Smooth muscle cell (in vitro differentiated cells): ENCODE data around the gene HIVEP2. TPM values are rescaled to one million over a fixed set of nuclear protein-coding genes. Genes with fewer than 3 reads are reported as not detected.

Experiments
- DNase-seq: peaks from one replicate; lab custom pipeline; 2025; ENCODE audit not compliant: unreplicated experiment; lab: John Stamatoyannopoulos, UW
- H2AFZ ChIP-seq: fragments of 200-600 bp; sonication (generic); 2 replicates; pipeline ENCODE4 v1.6.0; 2016; ENCODE audit warnings: antibody characterized with exemption, low read depth, mild to moderate bottlenecking
- H3F3A ChIP-seq: fragments of 200-600 bp; sonication (generic); 2 replicates; pipeline ENCODE4 v1.6.0; 2017; ENCODE audit warnings: antibody characterized with exemption, low read depth
- H3K27ac ChIP-seq: fragments of 200-600 bp; sonication (generic); 2 replicates; pipeline ENCODE4 v1.5.1; 2016; ENCODE audit warnings: low read depth, mild to moderate bottlenecking
- H3K27me3 ChIP-seq: fragments of 200-600 bp; sonication (generic); 2 replicates; pipeline ENCODE4 v1.6.1; 2016; ENCODE audit warnings: low read depth, mild to moderate bottlenecking
- H3K36me3 ChIP-seq: fragments of 200-600 bp; sonication (generic); 2 replicates; pipeline ENCODE4 v1.5.1; 2016; ENCODE audit warnings: low read depth
- H3K4me1 ChIP-seq: fragments of 200-600 bp; sonication (generic); 2 replicates; pipeline ENCODE4 v1.5.1; 2016; ENCODE audit warnings: low read depth
- H3K4me2 ChIP-seq: fragments of 200-600 bp; sonication (generic); 2 replicates; pipeline ENCODE4 v1.6.0; 2016; ENCODE audit warnings: mild to moderate bottlenecking
- H3K4me3 ChIP-seq: fragments of 200-600 bp; sonication (generic); 2 replicates; pipeline ENCODE4 v1.5.1; 2016; ENCODE audit warnings: mild to moderate bottlenecking
- H3K79me2 ChIP-seq: fragments of 200-600 bp; sonication (generic); 2 replicates; pipeline ENCODE4 v1.6.0; 2016; ENCODE audit warnings: low read depth, mild to moderate bottlenecking
- H3K9ac ChIP-seq: fragments of 200-600 bp; sonication (generic); 2 replicates; pipeline ENCODE4 v1.6.0; 2016; ENCODE audit warnings: low read depth
- H3K9me3 ChIP-seq: fragments of 200-600 bp; sonication (generic); replicated peaks from 2 replicates; pipeline ENCODE4 v1.5.1; 2016; ENCODE audit warnings: low read depth
- H4K20me1 ChIP-seq: fragments of 200-600 bp; sonication (generic); 2 replicates; pipeline ENCODE4 v1.6.0; 2016; ENCODE audit warnings: low read depth
- WGBS: methylation state at CpG from one replicate; pipeline ENCODE4 v1.1.7; 2016; ENCODE audit warnings: low lambda C conversion rate; 5-methylcytosine and 5-hydroxymethylcytosine counted together
- polyA plus RNA-seq: library from polyadenylated mRNA; unstranded; fragments of >200 nt; fragmentation: Nextera tagmentation; extraction: Ambion mirVana; gene quantifications from 2 replicates; pipeline ENCODE4 v1.2.1, GENCODE V29; 2016
- total RNA-seq: library from RNA; depleted of rRNA; stranded (reverse); fragments of >200 nt; gene quantifications from 2 replicates; pipeline ENCODE4 v1.2.3, GENCODE V29; 2014
- TF ChIP-seq, protein P1 (sequence below): fragments of 200-600 bp; sonication (generic); IDR thresholded peaks from 2 replicates; pipeline ENCODE4 v1.5.1; 2017; ENCODE audit warnings: borderline replicate concordance, mild to moderate bottlenecking, antibody characterized with exemption; ENCODE audit not compliant: insufficient read depth, poor library complexity, severe bottlenecking

The HIVEP2 gene
- total and polyA plus RNA-seq, 2 experiments from 2014 or later: 3.2 to 12.5 TPM

DNA sequence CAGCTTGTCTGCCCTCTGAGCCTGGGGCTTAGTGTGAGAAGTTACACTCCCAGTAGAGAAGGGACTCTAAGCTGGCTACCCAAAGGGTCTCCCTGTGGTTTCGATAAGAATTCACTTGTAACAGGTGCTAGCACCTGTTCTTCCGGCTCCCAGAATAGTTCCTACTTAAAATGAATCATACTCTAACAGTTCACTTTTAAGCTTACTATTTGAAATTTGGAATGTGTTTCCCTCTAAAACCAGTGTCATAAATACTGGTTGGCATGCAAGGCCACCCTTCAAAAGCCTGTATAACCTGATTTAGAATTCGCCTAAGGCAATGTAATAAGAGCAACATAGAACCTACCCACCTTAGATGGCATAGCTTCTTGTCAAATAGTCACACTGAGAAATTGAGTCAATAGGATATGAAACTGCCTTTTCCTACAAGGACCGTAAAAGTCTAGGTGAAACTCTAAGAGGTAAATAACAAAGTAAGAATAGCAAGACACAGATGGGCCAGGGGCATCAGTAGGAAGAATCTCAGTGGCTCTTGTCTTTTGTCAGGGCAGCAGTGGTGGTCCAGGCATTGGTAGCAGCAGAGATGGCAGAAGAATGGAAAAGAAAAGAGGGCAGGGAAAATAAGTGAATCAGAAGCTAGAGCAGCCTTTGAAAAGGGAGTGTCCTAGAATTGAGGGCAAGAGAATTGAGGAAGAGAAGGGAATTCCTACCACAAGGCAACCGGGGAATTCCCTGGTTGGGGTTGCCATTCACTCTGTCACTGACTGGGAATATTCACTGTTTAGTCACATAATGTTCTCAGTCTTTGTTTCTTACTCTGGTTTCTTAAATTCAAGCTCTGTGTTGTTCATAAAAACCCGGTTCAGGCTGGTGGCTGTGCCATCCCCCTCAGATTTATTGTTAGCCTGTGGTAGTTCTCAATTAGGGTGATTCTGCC is 91.5 kb downstream of the HIVEP2 start:
- DNase-seq: no peak
- no peak overlapping the region for H3K4me3 ChIP-seq
- WGBS: 82% methylated on average over 6 of the region's 6 CpGs
- H3K27me3 ChIP-seq: no peaks in the 10 kb centered on the region
- H3K9ac ChIP-seq: peak overlapping the region; percentile 48
- H3K9me3 ChIP-seq: no peaks in the 10 kb centered on the region
- peaks cover 22% of the 10 kb centered on the region for H4K20me1 ChIP-seq
- H3K79me2 ChIP-seq: peaks cover 18% of the 10 kb centered on the region
- TF ChIP-seq, protein P1, sequence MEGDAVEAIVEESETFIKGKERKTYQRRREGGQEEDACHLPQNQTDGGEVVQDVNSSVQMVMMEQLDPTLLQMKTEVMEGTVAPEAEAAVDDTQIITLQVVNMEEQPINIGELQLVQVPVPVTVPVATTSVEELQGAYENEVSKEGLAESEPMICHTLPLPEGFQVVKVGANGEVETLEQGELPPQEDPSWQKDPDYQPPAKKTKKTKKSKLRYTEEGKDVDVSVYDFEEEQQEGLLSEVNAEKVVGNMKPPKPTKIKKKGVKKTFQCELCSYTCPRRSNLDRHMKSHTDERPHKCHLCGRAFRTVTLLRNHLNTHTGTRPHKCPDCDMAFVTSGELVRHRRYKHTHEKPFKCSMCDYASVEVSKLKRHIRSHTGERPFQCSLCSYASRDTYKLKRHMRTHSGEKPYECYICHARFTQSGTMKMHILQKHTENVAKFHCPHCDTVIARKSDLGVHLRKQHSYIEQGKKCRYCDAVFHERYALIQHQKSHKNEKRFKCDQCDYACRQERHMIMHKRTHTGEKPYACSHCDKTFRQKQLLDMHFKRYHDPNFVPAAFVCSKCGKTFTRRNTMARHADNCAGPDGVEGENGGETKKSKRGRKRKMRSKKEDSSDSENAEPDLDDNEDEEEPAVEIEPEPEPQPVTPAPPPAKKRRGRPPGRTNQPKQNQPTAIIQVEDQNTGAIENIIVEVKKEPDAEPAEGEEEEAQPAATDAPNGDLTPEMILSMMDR: peak; percentile 8
- no peaks in the 10 kb centered on the region for H3K36me3 ChIP-seq
- no peaks in the 10 kb centered on the region for H3F3A ChIP-seq
- H3K27ac ChIP-seq: peak overlapping the region; percentile 69
- H3K4me2 ChIP-seq: peak overlapping the region; percentile 23
- peaks cover 31% of the 10 kb centered on the region for H3K4me1 ChIP-seq
- no peak overlapping the region for H2AFZ ChIP-seq

DNA sequence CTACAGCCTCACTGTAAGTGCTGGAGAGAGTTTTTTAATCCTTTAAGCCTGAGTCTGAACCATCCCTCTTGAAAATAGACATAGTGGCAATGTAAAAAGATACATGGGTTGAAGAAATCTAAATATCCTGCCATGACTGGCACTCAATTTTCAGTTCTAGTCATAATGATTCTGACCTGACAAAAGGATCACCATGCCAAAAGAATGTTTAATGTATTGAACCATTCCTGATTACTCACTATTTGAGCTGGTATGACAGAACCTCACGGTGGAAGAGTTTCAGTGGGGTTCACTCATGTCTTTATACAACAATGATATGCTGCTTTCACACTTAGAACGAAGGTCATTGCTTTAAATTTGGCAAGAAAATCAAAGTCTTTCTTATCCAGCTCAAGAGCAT is 93.4 kb downstream of the HIVEP2 start:
- Histone ChIP-seq H3K4me1 (peaks cover 42% of the 10 kb centered on the region), H3K9me3 (no peaks in the 10 kb centered on the region), H3K36me3 (no peaks in the 10 kb centered on the region), H3K79me2 (peaks cover 18% of the 10 kb centered on the region), H3F3A (peaks cover 5% of the 10 kb centered on the region), H4K20me1 (peaks cover 8% of the 10 kb centered on the region), H3K4me3 (no peak overlapping the region), H3K27me3 (no peaks in the 10 kb centered on the region), H3K4me2 (no peak overlapping the region), H2AFZ (no peak overlapping the region), H3K9ac (no peak overlapping the region), H3K27ac (peak overlapping the region; percentile 51)
- 90% methylated on average over 2 of the region's 2 CpGs for WGBS
- DNase-seq: no peak
- TF ChIP-seq, protein P1: no peak

DNA sequence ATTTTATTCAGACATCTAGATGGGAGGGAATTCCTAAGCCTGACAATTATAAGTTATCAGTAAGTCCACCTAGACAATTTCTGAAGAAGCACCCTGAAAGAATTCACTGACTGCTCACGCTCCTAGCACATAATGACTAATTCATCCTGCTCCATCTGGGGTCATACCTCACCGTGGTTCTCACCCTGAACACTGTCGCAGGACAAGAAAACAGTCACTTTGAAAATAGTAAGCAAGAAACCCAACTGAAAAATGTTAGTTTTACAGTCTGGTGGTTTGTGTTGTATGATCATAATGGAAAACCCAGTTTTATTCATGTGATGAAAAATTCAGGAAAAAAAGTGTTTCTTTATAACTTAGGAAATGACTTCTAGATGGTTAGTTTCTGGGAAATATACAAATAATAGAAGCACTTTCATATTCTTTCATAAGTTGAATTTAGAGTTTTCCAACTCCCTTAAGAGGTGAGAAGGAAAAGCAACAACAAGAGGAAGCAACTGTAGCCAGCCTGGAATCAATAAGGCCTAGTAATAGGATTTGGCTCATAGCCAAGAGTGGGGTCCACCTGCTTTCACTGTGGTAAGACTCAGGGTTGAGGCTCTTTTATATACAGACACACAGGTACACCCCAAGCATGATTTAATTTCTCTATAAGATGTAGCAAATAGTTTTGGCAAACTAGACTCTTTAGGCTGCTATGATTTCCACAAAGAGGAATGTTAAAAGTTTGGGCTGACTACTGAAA is 94.1 kb downstream of the HIVEP2 start:
- peaks cover 8% of the 10 kb centered on the region for H4K20me1 ChIP-seq
- no peak overlapping the region for H3K4me3 ChIP-seq
- H3K4me2 ChIP-seq: peak overlapping the region; percentile 29
- H3K36me3 ChIP-seq: no peaks in the 10 kb centered on the region
- H3F3A ChIP-seq: peaks cover 9% of the 10 kb centered on the region
- no peak for DNase-seq
- 44% methylated on average over 3 of the region's 3 CpGs for WGBS
- no peaks in the 10 kb centered on the region for H3K27me3 ChIP-seq
- H2AFZ ChIP-seq: no peak overlapping the region
- TF ChIP-seq, protein P1: no peak
- H3K9me3 ChIP-seq: no peaks in the 10 kb centered on the region
- H3K4me1 ChIP-seq: peaks cover 50% of the 10 kb centered on the region
- peaks cover 18% of the 10 kb centered on the region for H3K79me2 ChIP-seq
- peak overlapping the region; percentile 51 for H3K27ac ChIP-seq
- no peak overlapping the region for H3K9ac ChIP-seq
